Measurements from ENCODE around the gene GNL2. TPM values are rescaled to one million over a fixed set of nuclear protein-coding genes. Genes with fewer than 3 reads are reported as not detected.

GNL2 gene
- total and polyA plus RNA-seq, 9 of the 15 experiments (the other 6 are each of a cell fraction or from before 2014, with no cell fraction given) = 156 to 371 (median 263) TPM

GRCh38 chr1:37595440-37596181 is at the start of gene GNL2 (continued):
- TF ChIP-seq KLF6 (CRISPR knock-in tag; IDR thresholded peaks at IDR 0.05; ENCODE audit: borderline replicate concordance) (peak; percentile 46; the same call in 1 of the 2 replicates), HDAC8 (tag; IDR thresholded peaks at IDR 0.05) (peak; percentile 78; the same call in 1 of the 2 replicates), EP400 (IDR thresholded peaks at IDR 0.05) (peak; percentile 100), C11orf30 (IDR thresholded peaks at IDR 0.05; ENCODE audit: low read depth) (peak; percentile 88), KLF1 (tag; IDR thresholded peaks at IDR 0.05) (peak; percentile 53), CHCHD3 (CRISPR knock-in tag; IDR thresholded peaks at IDR 0.05) (no peak), NCOA1 (IDR thresholded peaks at IDR 0.05; ENCODE audit: low read depth) (0 out of 2 replicates have a peak, but pooled peaks have one; percentile 55), RBM25 (IDR thresholded peaks at IDR 0.05; ENCODE audit: low read depth, low read length, severe bottlenecking) (no peak), MNT (conservative IDR thresholded peaks at IDR 0.05) (peak; percentile 100), NEUROD1 (IDR thresholded peaks at IDR 0.05; ENCODE audit: borderline replicate concordance, low read depth, low read length, partially characterized antibody) (peak; percentile 45), HCFC1 (IDR thresholded peaks at IDR 0.05; ENCODE audit: low read depth, low read length) (peak; percentile 74), HMGN3 (IDR thresholded peaks at IDR 0.05; ENCODE audit: borderline replicate concordance, extremely low read depth, insufficient read length, low read depth, low read length) (peak; percentile 63), ZNF707 (CRISPR knock-in tag; conservative IDR thresholded peaks at IDR 0.05) (no peak), ZNF436 (CRISPR knock-in tag; IDR thresholded peaks at IDR 0.05) (no peak)
- TF ChIP-seq, protein P1, sequence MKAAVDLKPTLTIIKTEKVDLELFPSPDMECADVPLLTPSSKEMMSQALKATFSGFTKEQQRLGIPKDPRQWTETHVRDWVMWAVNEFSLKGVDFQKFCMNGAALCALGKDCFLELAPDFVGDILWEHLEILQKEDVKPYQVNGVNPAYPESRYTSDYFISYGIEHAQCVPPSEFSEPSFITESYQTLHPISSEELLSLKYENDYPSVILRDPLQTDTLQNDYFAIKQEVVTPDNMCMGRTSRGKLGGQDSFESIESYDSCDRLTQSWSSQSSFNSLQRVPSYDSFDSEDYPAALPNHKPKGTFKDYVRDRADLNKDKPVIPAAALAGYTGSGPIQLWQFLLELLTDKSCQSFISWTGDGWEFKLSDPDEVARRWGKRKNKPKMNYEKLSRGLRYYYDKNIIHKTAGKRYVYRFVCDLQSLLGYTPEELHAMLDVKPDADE (conservative IDR thresholded peaks at IDR 0.05; ENCODE audit: control insufficient read depth, low read depth, low read length) = peak; percentile 77; the same call in 1 of the 2 replicates
- TF ChIP-seq, protein P2, sequence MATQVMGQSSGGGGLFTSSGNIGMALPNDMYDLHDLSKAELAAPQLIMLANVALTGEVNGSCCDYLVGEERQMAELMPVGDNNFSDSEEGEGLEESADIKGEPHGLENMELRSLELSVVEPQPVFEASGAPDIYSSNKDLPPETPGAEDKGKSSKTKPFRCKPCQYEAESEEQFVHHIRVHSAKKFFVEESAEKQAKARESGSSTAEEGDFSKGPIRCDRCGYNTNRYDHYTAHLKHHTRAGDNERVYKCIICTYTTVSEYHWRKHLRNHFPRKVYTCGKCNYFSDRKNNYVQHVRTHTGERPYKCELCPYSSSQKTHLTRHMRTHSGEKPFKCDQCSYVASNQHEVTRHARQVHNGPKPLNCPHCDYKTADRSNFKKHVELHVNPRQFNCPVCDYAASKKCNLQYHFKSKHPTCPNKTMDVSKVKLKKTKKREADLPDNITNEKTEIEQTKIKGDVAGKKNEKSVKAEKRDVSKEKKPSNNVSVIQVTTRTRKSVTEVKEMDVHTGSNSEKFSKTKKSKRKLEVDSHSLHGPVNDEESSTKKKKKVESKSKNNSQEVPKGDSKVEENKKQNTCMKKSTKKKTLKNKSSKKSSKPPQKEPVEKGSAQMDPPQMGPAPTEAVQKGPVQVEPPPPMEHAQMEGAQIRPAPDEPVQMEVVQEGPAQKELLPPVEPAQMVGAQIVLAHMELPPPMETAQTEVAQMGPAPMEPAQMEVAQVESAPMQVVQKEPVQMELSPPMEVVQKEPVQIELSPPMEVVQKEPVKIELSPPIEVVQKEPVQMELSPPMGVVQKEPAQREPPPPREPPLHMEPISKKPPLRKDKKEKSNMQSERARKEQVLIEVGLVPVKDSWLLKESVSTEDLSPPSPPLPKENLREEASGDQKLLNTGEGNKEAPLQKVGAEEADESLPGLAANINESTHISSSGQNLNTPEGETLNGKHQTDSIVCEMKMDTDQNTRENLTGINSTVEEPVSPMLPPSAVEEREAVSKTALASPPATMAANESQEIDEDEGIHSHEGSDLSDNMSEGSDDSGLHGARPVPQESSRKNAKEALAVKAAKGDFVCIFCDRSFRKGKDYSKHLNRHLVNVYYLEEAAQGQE (IDR thresholded peaks at IDR 0.05; ENCODE audit: borderline replicate concordance) = peak; percentile 48
- TF ChIP-seq, protein P2 (CRISPR knock-in tag; IDR thresholded peaks at IDR 0.05; ENCODE audit: low read depth) = peak; percentile 81; the same call in 1 of the 2 replicates
